Psoas muscle (tissue), 8 donors: ENCODE results near the gene ZSWIM5. TPM values are rescaled to one million over a fixed set of nuclear protein-coding genes. Genes with fewer than 3 reads are reported as not detected.
"Not testable (repeated sequence)": the region's sequence is repeated elsewhere in the genome, so short reads cannot be mapped to it uniquely, and the experiment has no call there.

Experiments used
- ATAC-seq, 4 donors: fragments of 200-7000 bp; cut with Tn5 transposase; one replicate each; pipeline ENCODE4 v1.9.1; 2020; ENCODE audit warnings: moderate library complexity in 3 of 4, mild to moderate bottlenecking in 2 of 4
- DNase-seq, 2 donors: peaks; one replicate each; pipeline ENCODE4 v3.0.0-alpha.2; 2020
- H3K27ac ChIP-seq: fragments of 200-600 bp; one replicate; pipeline ENCODE4 v1.8.0; 2022
- H3K27me3 ChIP-seq, 3 donors: fragments of 200-600 bp in 1 of 3; one replicate each; pipeline versions ENCODE4 v1.6.1 to v1.8.0; 2013 to 2022; ENCODE audit warnings: low read length in 2 of 3, mild to moderate bottlenecking in 2 of 3, moderate library complexity in 1 of 3; ENCODE audit not compliant: insufficient read depth in 3 of 3
- H3K36me3 ChIP-seq, 2 donors: fragments of 200-600 bp in 1 of 2; one replicate each; pipeline versions ENCODE4 v1.6.1 to v1.8.0; 2013 to 2022; ENCODE audit warnings: low read depth in 1 of 2, mild to moderate bottlenecking in 1 of 2, moderate library complexity in 1 of 2; ENCODE audit not compliant: insufficient read depth in 1 of 2
- H3K4me1 ChIP-seq: fragments of 200-600 bp; one replicate; pipeline ENCODE4 v1.8.0; 2022
- H3K4me3 ChIP-seq: fragments of 200-600 bp; one replicate; pipeline ENCODE4 v1.8.0; 2022; ENCODE audit warnings: mild to moderate bottlenecking
- H3K9me3 ChIP-seq: fragments of 200-600 bp; one replicate; pipeline ENCODE4 v1.8.0; 2022
- CTCF ChIP-seq: fragments of 200-600 bp; IDR thresholded peaks from one replicate; pipeline ENCODE4 v1.8.0; 2022; ENCODE audit warnings: antibody characterized with exemption
- WGBS, 3 donors: extraction: QIAGEN DNeasy Blood & Tissue Kit; methylation state at CpG; one replicate each; pipeline versions ENCODE4 v1.1.6 to v1.1.7; 2013; 5-methylcytosine and 5-hydroxymethylcytosine counted together
- intact Hi-C, 2 donors: fragments of 100-400 bp; cut with DNase I; formaldehyde crosslinking; loops; one replicate each; pipeline versions ENCODE4 v1.11.0 to v1.14.2; 2022
- polyA plus RNA-seq, 3 donors: library from polyadenylated mRNA; stranded (reverse); fragments of 200-250 nt; gene quantifications; one replicate each; pipeline ENCODE4 v1.2.3, GENCODE V29; 2013
- total RNA-seq, 4 donors: library from RNA; stranded (reverse); fragmentation: NEBNext Ultra II Directional in 2 of 4; extraction: Animal tissue kit (Norgen Biotek cat#: 25700) in 2 of 4; gene quantifications; one replicate each; pipeline versions ENCODE4 v1.2.1 to v1.2.4, GENCODE V29; 2021 to 2023
- donor health status: healthy with polysubstance abuse.
- donor health status: DM: no; HTN: no; CAD: no; lungs with moderate emphysema.
- donor health status: Bipolar disorder and iron deficiency.
- donor health status: healthy.
- donor health status: DM: yes; HTN: yes; CAD: no.
- donor health status: DM: no; HTN: no; CAD: no.
- donor health status: DM: no; HTN: no; CAD: no.
- donor health status: DM: yes; HTN: yes; CAD: no.

The ZSWIM5 gene
- total and polyA plus RNA-seq, 7 donors = 0.03 to 0.98 (median 0.50) TPM

- ATAC-seq (no peak), DNase-seq (no peak)
- H3K27me3 ChIP-seq = no peaks in the 10 kb centered on the region
- H3K36me3 ChIP-seq = no peaks in the 10 kb centered on the region
- no peaks in the 10 kb centered on the region for H3K4me1 ChIP-seq
- H3K4me3 ChIP-seq = no peak overlapping the region
- intact Hi-C loops = no loop called here
- H3K9me3 ChIP-seq = no peaks in the 10 kb centered on the region
- no peak overlapping the region for H3K27ac ChIP-seq
- TF ChIP-seq CTCF = no peak
Measured at GRCh38 chr1:45103534-45103933, 102.9 kb downstream of the ZSWIM5 start.

GRCh38 chr1:45101947-45102346, 104.5 kb downstream of the ZSWIM5 start:
- Histone ChIP-seq H3K27me3 (no peaks in the 10 kb centered on the region), H3K27ac (no peak overlapping the region), H3K9me3 (no peaks in the 10 kb centered on the region), H3K4me3 (no peak overlapping the region), H3K36me3 (no peaks in the 10 kb centered on the region), H3K4me1 (no peaks in the 10 kb centered on the region)
- no peak for TF ChIP-seq CTCF
- intact Hi-C loops = no loop called here
- ATAC-seq = no peak
- DNase-seq = no peak

- H3K36me3 ChIP-seq, ATAC-seq, H3K9me3 ChIP-seq, H3K4me3 ChIP-seq, H3K4me1 ChIP-seq, H3K27me3 ChIP-seq, DNase-seq, intact Hi-C loops, H3K27ac ChIP-seq: not testable (repeated sequence)
- 72 to 87% (median 86%) methylated on average over 5 of the region's 5 CpGs for WGBS, 3 donors
Measured at GRCh38 chr1:45101528-45101927, 104.9 kb downstream of the ZSWIM5 start.

- H3K9me3 ChIP-seq = no peaks in the 10 kb centered on the region
- no peak overlapping the region for H3K27ac ChIP-seq
- TF ChIP-seq CTCF = no peak
- intact Hi-C loops = no loop called here
- peaks cover 0 to 3% (median 0%) of the 10 kb centered on the region in 3 donors for H3K27me3 ChIP-seq
- 82 to 100% (median 94%) methylated on average over 1 of the region's 1 CpG for WGBS, 3 donors
- DNase-seq (no peak), ATAC-seq (no peak)
- no peak overlapping the region for H3K4me3 ChIP-seq
- no peaks in the 10 kb centered on the region for H3K36me3 ChIP-seq
- no peaks in the 10 kb centered on the region for H3K4me1 ChIP-seq
Measured at GRCh38 chr1:45097944-45098343, 108.5 kb downstream of the ZSWIM5 start.

GRCh38 chr1:45097079-45097478, 109.3 kb downstream of the ZSWIM5 start:
- no peak overlapping the region for H3K27ac ChIP-seq
- intact Hi-C loops = no loop called here
- H3K4me3 ChIP-seq = no peak overlapping the region
- peaks cover 0 to 3% (median 0%) of the 10 kb centered on the region in 3 donors for H3K27me3 ChIP-seq
- H3K36me3 ChIP-seq = no peaks in the 10 kb centered on the region
- TF ChIP-seq CTCF = no peak
- ATAC-seq (no peak), DNase-seq (no peak)
- no peaks in the 10 kb centered on the region for H3K9me3 ChIP-seq
- WGBS, 3 donors = 75 to 87% (median 79%) methylated on average over 2 of the region's 2 CpGs
- H3K4me1 ChIP-seq = no peaks in the 10 kb centered on the region
